Non-pigmented ciliary epithelial cell (primary cell): ENCODE results near the gene VSIG1.

Experiments
- DNase-seq: peaks from one replicate; pipeline ENCODE4 v3.0.0-alpha.2; 2010; ENCODE audit warnings: low read depth

VSIG1 gene

DNA sequence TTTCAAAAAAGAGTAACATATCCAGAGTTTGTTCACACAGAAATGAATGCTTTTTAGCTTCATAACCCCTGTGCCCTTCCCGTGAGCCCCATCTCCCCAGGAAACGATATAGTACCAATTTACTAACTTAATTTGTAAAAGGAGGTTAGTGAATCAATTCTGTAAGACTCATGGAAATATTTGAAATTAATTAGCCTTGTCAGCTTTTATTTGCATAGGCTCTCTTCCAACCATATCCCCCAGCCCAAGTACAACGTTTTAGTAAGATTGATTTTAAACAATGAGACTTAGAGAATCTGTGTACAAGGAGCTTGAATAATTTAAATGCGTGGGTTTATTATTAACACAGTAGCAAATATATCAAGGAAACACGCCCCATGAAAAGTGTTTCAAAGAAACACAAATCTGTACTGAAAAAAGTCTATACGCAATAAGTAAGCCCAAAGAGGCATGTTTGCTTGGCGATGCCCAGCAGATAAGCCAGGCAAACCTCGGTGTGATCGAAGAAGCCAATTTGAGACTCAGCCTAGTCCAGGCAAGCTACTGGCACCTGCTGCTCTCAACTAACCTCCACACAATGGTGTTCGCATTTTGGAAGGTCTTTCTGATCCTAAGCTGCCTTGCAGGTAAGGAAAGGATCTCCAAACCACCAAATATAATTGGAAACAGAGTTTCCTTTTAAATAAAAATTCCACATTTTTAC lies at the start of gene VSIG1:
Gene VSIG1 (plus strand): TSS at position 512 of the 703 bp plus-strand sequence. CDS start 66 bp downstream, at position 578.
- no peak for DNase-seq

DNA sequence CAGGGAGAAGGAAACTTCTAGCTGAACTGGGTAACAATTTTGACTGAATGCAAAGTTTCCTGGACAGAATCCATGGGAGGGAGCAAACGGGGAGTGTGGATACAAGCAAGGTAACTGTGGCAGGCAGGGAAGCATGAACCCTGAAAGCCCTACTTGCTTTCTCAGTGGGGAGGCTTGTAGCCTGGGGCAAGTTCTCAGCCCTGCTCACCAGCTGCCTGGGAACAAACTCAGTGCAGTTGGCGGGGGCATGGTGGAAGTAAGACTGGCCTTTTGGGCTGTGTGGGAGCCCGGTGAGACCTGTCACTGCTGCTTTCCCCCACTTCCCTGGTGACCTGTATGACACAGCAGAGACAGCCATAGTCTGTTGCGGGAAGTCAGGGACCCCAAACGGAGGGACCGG lies 48.7 kb upstream of the VSIG1 start:
- no peak for DNase-seq

DNA sequence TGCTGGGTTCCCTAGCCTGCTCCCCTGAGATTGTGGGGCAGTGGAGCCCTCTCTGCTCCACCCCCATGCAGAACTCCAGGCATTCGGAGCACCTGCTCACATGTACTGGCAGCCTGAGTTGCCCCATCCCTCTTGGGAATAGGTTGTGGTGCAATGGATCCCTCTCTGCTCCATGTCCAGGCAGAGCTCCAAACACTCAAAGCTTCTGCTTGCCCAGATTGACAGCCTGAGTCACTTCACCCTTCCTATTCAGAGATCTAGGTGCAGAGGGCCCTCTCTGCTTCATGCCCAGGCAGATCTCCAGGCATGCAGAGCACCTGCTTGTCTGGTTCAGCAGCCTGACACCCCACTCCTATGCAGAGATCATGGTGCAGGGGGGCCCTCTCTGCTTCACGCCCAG lies 44.1 kb upstream of the VSIG1 start:
- no peak for DNase-seq

DNA sequence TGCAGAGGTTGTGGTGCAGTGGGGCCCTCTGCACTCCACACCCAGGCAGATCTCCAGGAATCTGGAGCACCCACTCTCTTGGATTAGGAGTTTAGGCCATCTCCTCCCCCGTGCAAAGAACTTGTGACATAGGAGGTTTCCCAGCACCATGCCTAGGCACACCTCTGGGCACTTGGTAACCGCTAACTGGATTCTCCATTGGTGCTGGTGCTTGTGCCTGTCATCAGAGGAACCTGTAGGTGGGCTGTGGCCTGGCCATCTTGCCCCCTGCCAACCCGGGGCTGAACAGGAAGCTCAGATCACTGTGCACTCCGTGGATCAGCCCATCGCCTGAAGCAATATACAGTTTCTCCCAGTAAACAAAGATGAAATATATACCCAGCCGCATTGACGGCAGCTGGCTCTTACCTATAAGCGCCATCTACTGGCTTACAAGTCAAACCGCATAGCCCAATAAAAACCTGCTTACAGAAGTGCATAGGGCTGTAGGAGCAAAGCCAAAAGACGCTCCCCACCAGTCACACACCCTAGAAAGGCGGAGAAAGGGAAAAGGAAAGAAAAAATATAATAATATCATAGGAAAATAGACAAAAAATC lies 43.5 kb upstream of the VSIG1 start:
- no peak for DNase-seq

DNA sequence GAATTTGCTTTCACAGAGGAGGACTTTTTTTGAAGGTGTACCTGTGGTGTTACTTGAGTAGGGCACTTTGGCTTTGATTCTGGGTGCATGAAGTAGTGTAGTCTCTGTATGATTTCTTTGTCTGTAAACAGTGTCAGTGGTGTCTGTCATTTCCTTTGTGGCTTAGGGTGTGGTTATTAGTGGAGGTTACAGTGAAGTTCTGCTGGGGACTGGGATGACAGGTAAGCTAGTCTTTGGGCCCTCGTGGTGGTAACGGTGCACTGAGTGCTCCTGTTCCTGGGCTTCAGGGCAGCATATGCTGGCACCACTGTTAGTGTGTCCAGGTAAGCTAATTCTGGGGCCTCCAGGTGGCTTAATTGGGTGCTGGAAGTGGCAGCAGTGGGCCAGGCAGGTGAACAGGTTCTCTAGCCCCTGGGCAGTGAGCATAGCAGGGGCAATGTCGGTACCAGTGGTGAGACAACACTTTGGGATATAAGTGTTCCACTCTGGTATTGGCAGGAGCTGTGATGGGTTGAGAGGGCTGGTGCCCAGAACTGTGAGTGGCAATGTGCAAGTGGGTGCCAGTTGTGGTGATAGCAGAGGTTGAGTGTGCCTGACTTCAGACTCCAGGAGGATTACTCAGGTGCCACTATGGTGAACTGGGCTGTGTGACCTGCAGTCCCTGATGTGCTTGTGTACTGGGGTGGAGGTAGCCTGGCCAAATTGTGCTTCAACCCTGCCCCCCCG lies 26.0 kb upstream of the VSIG1 start:
- DNase-seq: no peak

DNA sequence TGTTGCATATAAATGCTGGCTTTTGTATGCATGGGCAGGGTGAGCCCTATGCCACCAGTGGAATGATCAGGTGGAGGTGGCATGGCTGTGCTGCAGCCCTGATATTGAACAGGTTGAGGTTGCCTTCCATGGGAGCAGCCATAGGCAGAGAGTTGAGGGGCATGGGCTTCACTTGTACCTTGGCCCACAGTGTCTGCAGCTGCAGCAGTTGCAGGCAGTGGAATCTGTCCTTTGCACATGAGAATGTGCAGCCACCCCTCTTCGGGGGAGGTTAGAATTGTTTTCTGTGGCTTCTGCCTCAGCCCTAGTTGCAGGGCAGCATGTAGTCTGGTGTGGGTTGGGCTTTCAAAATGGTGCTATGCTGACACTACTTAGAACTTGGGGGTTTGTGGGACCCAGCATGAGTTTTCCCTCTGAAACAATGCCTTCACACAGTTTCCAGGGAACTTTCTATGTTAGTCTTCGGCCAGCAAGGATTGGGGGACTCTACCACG lies 25.4 kb upstream of the VSIG1 start:
- DNase-seq: no peak

DNA sequence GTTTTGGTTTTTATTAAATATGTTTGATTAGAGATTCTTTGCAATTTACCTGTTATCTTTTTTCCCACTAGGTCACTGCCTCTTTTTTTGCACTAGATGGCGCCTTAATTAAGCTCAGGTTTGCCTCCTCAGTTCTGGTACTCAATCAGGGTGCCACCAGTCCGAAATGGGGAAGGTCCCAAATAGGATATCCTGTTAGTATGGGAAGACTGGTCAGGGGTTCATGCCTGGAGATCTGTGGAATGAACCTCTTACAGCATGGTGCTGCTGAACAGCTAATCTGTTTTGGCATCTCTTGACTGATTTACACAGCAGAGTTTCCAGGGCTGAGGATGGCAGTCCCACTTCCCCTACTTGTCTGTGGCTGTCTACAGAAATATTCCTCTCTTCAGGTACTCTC lies 24.2 kb upstream of the VSIG1 start:
- no peak for DNase-seq

DNA sequence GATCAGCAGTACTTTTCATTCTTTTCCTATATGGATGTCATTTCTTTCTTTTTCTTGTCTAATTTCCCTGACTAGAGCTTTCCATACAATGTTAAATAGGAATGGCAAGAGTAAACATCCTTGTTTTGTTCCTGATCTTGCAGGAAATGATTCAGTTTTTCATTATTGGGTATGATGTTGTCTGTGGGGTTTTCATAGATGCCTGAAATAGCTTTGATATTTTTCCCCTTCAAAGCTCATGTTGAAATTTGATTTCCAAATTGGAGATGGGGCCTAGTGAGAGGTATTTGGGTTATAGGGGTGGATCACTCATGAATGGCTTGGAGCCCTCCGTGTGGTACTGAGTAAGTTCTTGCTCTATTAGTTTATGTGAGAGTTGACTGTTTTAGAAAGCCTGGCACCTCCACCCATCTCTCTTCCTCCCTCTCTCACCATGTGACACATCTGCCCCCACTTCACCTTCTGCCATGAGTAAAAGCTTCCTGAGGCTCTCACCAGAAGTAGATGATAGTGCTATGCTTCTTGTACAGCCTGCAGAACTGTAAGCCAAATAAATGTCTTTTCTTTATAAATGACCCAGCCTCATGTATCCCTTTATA lies 22.3 kb upstream of the VSIG1 start:
- DNase-seq: no peak

DNA sequence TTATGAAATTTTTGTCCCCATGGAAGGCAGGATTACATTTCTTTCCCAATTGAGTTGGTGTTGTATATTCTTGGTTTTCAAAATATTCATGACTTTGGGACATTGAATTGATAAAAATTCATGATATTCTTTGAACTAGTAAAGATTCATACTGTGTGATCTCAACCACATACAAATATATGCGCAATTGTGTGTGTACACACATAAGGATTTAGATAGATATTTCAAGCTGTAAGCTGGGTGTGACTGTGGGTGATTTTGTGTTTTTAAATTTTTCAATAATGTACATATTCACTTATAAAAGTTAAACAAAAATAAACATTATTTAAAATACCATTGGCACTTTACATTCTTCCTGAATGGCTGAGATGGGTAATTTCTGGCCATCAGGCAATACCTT lies 19.5 kb upstream of the VSIG1 start:
- DNase-seq: no peak

DNA sequence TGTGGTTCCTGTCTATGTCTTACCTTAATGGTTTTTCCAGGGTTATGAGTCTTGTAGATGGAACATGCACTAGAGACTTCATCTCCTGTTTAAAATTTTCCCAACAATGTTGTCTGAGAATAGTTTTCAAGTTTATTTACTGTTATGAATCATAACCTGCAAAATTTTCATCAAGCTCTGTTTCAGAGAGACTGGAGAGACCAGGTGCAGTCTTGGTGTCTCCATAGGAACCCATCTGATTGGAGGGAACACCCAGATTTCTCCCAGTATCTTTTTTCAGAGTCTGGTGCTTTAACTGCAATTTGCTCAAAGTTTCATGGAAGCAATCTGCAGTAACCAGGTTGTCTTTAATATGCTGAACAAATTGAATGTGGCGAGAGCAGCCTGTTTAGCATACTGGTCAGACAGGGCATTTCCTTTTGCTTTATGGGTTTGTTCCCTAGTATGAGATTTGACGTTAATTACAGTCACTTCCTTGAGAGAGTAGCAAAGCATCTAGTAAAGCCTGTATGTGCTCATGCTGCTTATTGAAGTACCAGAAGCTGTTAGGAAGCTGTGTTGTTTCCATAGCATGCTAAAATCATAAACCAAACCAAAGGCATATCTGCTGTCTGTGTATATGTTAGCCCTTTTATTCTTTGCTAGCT lies 18.8 kb upstream of the VSIG1 start:
- no peak for DNase-seq

DNA sequence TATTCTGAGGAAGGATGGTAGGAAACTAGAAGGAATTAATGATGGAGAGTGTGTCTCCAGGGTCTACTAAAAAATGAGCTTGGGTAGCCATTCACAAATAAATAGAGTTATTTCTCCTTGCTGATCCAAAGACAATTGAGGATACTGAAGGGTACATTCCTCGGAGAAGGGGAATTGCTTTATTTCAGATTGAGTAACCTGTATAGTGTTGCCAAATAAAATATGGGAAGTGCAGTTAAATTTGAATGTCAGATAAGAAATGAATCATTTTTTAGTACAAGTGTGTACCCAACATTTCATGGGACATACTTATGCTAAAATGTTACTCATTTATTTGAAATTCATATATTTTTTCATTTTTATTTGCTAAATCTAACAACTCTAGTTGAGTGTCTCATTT lies 16.0 kb upstream of the VSIG1 start:
- no peak for DNase-seq

DNA sequence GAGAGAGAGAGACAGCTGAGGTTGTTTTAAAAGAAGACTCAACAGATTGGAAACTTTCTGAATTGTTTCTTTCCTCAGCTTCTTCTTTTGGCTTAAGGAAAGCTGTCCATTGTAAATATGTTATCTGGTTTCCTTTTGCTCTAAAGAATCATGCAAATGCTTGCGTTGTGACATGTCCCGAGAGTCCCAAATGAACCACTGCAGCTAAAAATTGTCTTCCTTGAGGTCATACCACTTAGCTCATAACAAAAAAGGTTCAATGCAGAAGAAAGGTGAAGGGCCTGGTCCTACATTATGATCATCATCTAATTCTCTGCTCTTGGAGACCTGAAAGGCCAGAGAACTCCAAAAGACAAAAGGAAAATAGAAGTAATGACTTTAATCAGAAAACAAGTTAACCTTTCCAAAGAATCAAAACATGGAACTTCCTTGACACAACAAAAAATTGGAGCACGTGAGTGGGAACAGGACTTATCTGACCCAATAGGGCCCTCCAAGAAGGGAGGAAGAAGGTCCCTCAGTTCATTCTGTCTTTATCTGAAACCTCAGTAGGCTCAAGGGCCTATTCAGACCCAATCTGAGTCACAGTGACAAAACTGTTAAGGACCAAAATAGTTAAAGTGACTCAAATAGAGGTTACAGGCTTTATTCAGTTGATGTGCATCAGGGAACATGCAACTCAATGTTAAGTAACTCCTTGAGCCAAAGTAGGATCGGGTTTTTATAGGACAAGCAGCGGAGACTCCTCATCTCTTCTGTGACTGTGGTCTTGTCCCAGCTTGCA lies 14.7 kb upstream of the VSIG1 start:
- no peak for DNase-seq

DNA sequence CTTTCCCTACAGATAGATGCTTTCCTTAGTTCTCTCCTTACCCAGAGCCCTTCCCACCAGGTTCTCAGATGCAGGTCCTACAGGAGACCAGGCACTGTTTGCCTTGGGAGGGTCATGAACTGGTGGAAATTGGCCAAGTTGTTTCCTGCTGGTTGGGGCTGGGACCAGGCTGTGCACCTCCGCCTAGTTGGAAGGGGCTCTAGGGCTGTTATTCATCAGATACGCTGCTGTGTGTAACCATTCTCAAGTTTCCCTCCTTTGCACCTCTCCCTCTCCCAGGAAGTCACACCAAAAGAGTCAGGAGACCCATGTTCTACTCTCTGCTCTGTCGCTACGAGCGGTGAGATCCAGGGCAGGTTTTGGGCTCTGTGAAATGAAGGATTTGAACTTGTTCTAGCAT lies 11.9 kb upstream of the VSIG1 start:
- no peak for DNase-seq

DNA sequence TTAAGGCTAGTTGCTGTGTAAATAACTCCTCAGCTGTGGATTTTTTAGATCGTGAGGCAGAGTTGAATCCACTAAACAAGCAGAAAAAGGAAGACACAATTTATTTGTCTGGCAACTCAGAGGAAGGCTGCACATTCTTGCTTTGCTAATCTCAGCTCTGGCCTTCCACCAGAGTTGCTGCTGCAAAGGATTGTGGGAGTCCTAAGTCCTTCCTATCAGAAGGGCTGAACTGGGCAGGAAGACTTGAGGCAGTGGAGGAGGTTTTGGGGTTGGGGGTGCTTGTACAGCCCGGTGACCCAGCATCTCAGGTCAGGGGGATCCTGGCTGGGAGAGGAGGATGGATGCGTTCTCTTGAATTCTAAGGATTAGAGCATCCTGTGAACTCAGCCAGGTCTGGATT lies 11.0 kb upstream of the VSIG1 start:
- DNase-seq: no peak

DNA sequence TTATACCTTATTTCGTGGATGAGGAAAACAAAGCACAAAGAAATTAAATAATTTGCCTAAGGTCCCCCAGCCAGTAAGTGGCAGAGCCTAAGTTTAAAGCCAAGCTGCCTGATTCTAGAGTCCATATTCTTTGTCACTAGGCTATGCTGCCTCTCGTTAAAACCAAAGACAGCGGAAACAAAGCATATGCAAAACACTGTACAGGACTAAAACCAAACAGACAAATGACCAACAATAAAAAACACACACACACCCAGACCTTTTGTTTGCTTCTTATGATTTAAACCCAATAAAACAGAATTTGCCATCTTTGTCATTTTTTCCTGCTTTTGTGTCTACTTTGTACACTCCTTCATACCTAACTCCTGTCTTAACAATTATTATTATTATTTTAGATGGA lies 10.1 kb upstream of the VSIG1 start:
- DNase-seq: no peak

DNA sequence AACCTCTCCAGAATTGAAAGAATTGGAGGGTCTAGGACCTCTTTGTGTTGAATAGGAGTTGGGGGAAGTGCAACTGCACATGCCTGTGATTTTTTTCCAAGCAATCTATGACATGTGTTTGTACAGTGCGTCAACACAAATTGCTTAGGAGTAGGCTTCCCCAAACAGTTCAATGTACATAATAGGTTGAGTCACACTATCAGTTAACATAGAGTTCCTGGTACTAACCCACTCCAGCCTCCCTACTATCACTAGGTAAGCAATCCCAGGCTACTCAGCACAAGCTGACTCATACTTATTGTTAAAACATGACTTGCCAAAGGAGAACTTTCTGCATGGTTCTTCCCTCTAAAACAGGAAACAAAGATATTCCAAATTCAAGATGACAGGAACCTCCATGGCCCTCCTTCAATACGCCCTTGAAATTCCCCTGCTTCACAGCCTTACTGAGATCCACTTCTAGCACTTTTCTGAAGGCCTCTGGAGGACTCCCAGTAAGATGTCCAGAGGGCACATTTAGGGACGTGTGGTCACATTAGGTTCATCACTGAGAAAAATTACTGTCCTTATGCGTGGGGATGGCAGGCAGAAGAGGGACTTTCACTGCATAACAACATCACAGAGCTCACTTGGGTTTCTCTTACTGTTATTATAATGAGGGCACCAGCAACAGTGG lies 8.4 kb upstream of the VSIG1 start:
- peak; percentile 67 for DNase-seq

DNA sequence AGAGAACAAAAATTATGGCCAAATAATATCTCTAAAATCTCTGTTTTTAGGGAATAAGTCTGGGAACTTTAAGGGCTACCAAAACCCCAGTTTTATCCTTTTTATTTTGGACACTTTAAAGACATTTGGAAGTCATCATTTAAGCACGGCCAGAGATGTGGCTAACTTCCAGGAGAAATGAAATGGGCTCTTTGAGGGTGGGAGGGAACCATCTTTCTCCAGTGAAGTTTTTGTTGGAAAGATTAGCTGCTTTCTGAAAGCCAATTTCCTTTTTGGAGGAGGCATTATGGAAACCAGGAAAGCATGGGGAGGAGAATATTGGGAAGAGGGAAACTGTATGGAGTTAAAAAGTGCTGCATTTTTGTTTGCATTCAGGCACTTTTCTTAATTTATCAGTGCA lies 4.8 kb downstream of the VSIG1 start:
- no peak for DNase-seq

DNA sequence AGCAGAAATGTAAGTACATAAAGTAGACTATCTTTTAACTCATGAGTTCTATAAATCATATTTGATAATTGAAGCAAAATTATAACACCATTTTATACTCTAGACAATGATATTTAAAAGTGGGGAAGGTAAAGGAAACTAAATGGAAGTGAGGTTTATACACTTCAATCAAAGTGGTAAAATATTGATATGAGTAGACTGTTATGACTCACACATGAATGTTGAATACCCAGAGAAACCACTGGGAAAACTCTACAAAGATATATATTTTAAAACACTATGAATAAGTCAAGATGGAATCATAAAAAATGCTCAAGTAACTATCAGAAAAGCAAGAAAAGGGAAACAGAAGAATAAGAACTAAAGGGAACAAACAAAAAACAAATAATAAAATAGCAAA lies 8.4 kb downstream of the VSIG1 start:
- no peak for DNase-seq

DNA sequence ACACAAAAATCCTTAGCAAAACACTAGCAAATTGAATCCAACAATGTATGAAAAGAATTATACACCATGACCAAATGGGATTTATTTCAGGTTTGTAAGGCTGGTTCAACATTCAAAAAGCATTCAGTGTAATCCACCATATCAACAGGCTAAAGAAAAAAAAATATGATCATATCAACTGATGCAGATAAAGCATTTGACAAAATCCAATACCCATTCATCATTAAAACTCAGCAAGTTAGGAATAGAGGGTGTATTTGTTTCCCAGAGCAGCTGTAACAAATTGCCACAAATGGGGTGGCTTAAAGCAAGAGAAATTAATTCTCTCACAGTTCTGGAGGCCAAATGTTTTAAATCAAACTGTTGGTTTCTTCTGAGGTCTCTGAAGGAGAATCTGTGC lies 10.7 kb downstream of the VSIG1 start:
- DNase-seq: no peak

DNA sequence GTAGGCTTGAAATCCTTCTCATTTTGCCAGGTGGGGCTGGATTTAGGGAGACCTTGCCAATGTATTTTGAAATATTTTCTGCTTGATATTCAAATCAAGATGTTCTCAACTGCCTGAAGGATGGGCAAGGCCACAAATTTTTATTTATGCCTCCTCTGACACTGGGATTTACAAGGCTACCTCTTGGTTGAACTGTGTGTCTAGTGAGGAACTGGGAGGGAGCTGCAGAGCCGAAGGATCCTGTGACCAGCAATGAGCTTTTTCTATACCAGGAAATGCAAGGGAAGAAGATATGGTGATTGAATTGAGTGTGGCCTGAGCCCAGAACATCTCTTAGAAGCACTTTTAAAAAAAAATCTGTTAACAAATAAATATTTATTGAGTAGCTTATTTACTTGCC lies 14.9 kb downstream of the VSIG1 start:
- DNase-seq: no peak

DNA sequence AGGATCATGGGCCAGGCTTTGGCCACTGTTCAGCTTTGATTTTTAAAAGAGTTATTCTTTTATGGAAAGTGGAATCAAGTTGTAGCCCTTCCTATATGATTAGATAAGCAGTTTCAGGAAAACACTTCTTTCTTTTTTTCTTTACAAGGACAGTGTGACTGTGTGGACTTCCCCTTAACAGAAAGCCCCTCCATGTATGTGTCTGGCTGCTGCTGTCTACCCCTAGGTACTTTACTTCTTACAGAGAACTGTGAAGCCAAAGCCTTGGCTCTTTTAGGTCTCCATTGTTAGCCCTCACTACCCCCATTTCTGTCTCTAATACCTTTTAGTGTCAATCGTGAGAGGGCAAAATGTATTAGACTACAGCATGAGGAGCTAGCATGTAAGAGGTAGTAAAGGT lies 19.1 kb downstream of the VSIG1 start:
- DNase-seq: no peak
